Caco-2 (cell line): Measurements from ENCODE around the gene ATP6V1G2. TPM values are rescaled to one million over a fixed set of nuclear protein-coding genes. Genes with fewer than 3 reads are reported as not detected.
A peak's percentile ranks its signal among the peaks of the same experiment; 100 is the strongest.

ENCODE experiments used
- BruUV-seq: library from RNA; stranded (reverse); fragments of 400-500 nt; replicated peaks from 2 replicates; lab custom pipeline; 2021; lab: Mats Ljungman, UMichigan
- CTCF ChIA-PET: fragments of 300-600 bp; sonication (Branson Sonifier 250); formaldehyde crosslinking; loops from one replicate; lab custom pipeline; 2022; ENCODE audit warnings: antibody characterized with exemption; lab: Charles Lee
- POLR2A ChIA-PET: fragments of 300-600 bp; sonication (Branson Sonifier 250); formaldehyde crosslinking; loops from one replicate; lab custom pipeline; 2022; ENCODE audit warnings: antibody characterized with exemption; lab: Charles Lee
- DNase-seq, 2 experiments: peaks; one replicate each; pipeline versions ENCODE4 v3.0.0 to v3.0.0-alpha.2; 2020 to 2022
- H3K27me3 ChIP-seq: replicated peaks from 2 replicates; pipeline ENCODE4 v1.6.0; 2011; ENCODE audit warnings: low read length; ENCODE audit not compliant: control insufficient read depth, insufficient read depth
- H3K36me3 ChIP-seq: 2 replicates; pipeline ENCODE4 v1.5.1; 2011; ENCODE audit warnings: low read length; ENCODE audit not compliant: control insufficient read depth, insufficient read depth
- H3K4me1 ChIP-seq: fragments of 250-450 bp; sonication (Bioruptor Pico); 2 replicates; pipeline ENCODE4 v1.5.1; 2020; ENCODE audit warnings: mild to moderate bottlenecking
- H3K4me3 ChIP-seq: 2 replicates; pipeline ENCODE4 v1.5.1; 2011; ENCODE audit warnings: low read depth, mild to moderate bottlenecking, control low read depth, low read length
- H3K9me3 ChIP-seq: fragments of 250-450 bp; sonication (Bioruptor Pico); 2 replicates; pipeline ENCODE4 v1.5.1; 2020; ENCODE audit warnings: mild to moderate bottlenecking, moderate library complexity
- H3K27ac Mint-ChIP-seq: one replicate; pipeline ENCODE4 v1.8.0; 2022; ENCODE audit warnings: mixed read lengths; ENCODE audit not compliant: unreplicated experiment
- H3K27me3 Mint-ChIP-seq: one replicate; pipeline ENCODE4 v1.8.0; 2022; ENCODE audit warnings: mixed read lengths; ENCODE audit not compliant: insufficient read depth, unreplicated experiment
- H3K36me3 Mint-ChIP-seq: one replicate; pipeline ENCODE4 v1.8.0; 2022; ENCODE audit warnings: mild to moderate bottlenecking, mixed read lengths; ENCODE audit not compliant: insufficient read depth, unreplicated experiment
- H3K4me1 Mint-ChIP-seq: one replicate; pipeline ENCODE4 v1.8.0; 2022; ENCODE audit warnings: low read depth, mixed read lengths; ENCODE audit not compliant: unreplicated experiment
- H3K4me3 Mint-ChIP-seq: one replicate; pipeline ENCODE4 v1.8.0; 2022; ENCODE audit warnings: mild to moderate bottlenecking, moderate library complexity, mixed read lengths; ENCODE audit not compliant: unreplicated experiment
- H3K9me3 Mint-ChIP-seq: one replicate; pipeline ENCODE4 v1.8.0; 2022; ENCODE audit warnings: mixed read lengths; ENCODE audit not compliant: unreplicated experiment
- CTCF ChIP-seq, 2 experiments: fragments of 200-600 bp in 1 of 2; IDR thresholded peaks; 1 replicate in 1 of 2; 2 replicates in 1 of 2; pipeline versions ENCODE4 v1.5.1 to v1.8.0; 2011 to 2022; ENCODE audit warnings: antibody characterized with exemption in 1 of 2, control low read depth in 1 of 2, inconsistent platforms in 1 of 2, low read depth in 1 of 2, low read length in 1 of 2, mild to moderate bottlenecking in 1 of 2, moderate library complexity in 1 of 2; ENCODE audit not compliant: insufficient read depth in 1 of 2, severe bottlenecking in 1 of 2, unreplicated experiment in 1 of 2
- intact Hi-C: fragments of 100-400 bp; cut with micrococcal nuclease; formaldehyde crosslinking; loops from one replicate; pipeline ENCODE4 v1.10.0; 2022; ENCODE audit not compliant: unreplicated experiment
- total RNA-seq: library from RNA; stranded (reverse); gene quantifications from 2 replicates; pipeline ENCODE4 v1.2.3, GENCODE V29; 2022

The ATP6V1G2 gene
- total RNA-seq, 1 experiment from 2014 or later, result 0.43 TPM

GRCh38 chr6:31567531-31568370 is 21.3 kb upstream of the ATP6V1G2 start:
- intact Hi-C loops, result no loop called here
- no peak overlapping the region for H3K4me3 Mint-ChIP-seq
- TF ChIP-seq CTCF (IDR thresholded peaks at IDR 0.05; ENCODE audit: insufficient read depth in 1 of 2, low read depth in 1 of 2, low read length in 1 of 2, severe bottlenecking in 1 of 2, unreplicated experiment in 1 of 2), result no peak
- peaks cover 3% of the 10 kb centered on the region for H3K27me3 Mint-ChIP-seq
- no peaks in the 10 kb centered on the region for H3K36me3 Mint-ChIP-seq
- Histone ChIP-seq H3K4me1 (no peaks in the 10 kb centered on the region), H3K27me3 (no peaks in the 10 kb centered on the region), H3K36me3 (no peaks in the 10 kb centered on the region), H3K9me3 (no peaks in the 10 kb centered on the region), H3K4me3 (no peak overlapping the region)
- H3K9me3 Mint-ChIP-seq, result no peaks in the 10 kb centered on the region
- no peak for DNase-seq
- H3K4me1 Mint-ChIP-seq, result peaks cover 5% of the 10 kb centered on the region
- ChIA-PET POLR2A (no interaction called here), CTCF (interaction anchor here (1.2 kb wide), 1 partner anchor 30 kb away, joined by 3 read pairs; no protein-coding TSS in a partner anchor)
- BruUV-seq, result no TSS peak
- no peak overlapping the region for H3K27ac Mint-ChIP-seq

GRCh38 chr6:31560697-31561058 is 14.3 kb upstream of the ATP6V1G2 start:
- ChIA-PET CTCF (no interaction called here), POLR2A (no interaction called here)
- H3K4me1 ChIP-seq, result peaks cover 4% of the 10 kb centered on the region; the same call in 1 of the 2 replicates
- no peaks in the 10 kb centered on the region; the same call in 1 of the 2 replicates for H3K36me3 ChIP-seq
- Mint-ChIP-seq H3K27me3 (no peaks in the 10 kb centered on the region), H3K9me3 (no peaks in the 10 kb centered on the region), H3K27ac (peak overlapping the region; percentile 28), H3K4me3 (no peak overlapping the region), H3K36me3 (peaks cover 20% of the 10 kb centered on the region), H3K4me1 (no peaks in the 10 kb centered on the region)
- no peaks in the 10 kb centered on the region for H3K27me3 ChIP-seq
- H3K9me3 ChIP-seq, result no peaks in the 10 kb centered on the region
- BruUV-seq, result no TSS peak
- no peak for TF ChIP-seq CTCF (IDR thresholded peaks at IDR 0.05; ENCODE audit: insufficient read depth in 1 of 2, low read depth in 1 of 2, low read length in 1 of 2, severe bottlenecking in 1 of 2, unreplicated experiment in 1 of 2)
- intact Hi-C loops, result no loop called here
- no peak for DNase-seq
- H3K4me3 ChIP-seq, result no peak overlapping the region

- intact Hi-C loops, result no loop called here
- Mint-ChIP-seq H3K36me3 (peaks cover 20% of the 10 kb centered on the region), H3K9me3 (no peaks in the 10 kb centered on the region), H3K27me3 (no peaks in the 10 kb centered on the region), H3K27ac (peak overlapping the region; percentile 43), H3K4me1 (no peaks in the 10 kb centered on the region), H3K4me3 (no peak overlapping the region)
- CTCF ChIA-PET, result no interaction called here
- Histone ChIP-seq H3K4me1 (peaks cover 4% of the 10 kb centered on the region; the same call in 1 of the 2 replicates), H3K9me3 (no peaks in the 10 kb centered on the region), H3K4me3 (no peak overlapping the region), H3K36me3 (no peaks in the 10 kb centered on the region; the same call in 1 of the 2 replicates), H3K27me3 (no peaks in the 10 kb centered on the region)
- BruUV-seq, result no TSS peak
- peak in 1 of 2 experiments; percentile 22 for DNase-seq
- no peak for TF ChIP-seq CTCF (IDR thresholded peaks at IDR 0.05; ENCODE audit: insufficient read depth in 1 of 2, low read depth in 1 of 2, low read length in 1 of 2, severe bottlenecking in 1 of 2, unreplicated experiment in 1 of 2)
- POLR2A ChIA-PET, result no interaction called here
Observed at GRCh38 chr6:31559958-31560696, 13.7 kb upstream of the ATP6V1G2 start.
